SW480 (cell line): ENCODE results near the gene NR4A1.
A peak's percentile ranks its signal among the peaks of the same experiment; 100 is the strongest.

ENCODE experiments used
- DNase-seq: peaks from one replicate; pipeline ENCODE4 v3.0.0-alpha.2; 2016; ENCODE audit warnings: low spot score

Gene NR4A1

GRCh38 chr12:52041695-52042123 lies 9.5 kb upstream of the NR4A1 start:
- DNase-seq = no peak

GRCh38 chr12:52042706-52043385 lies 8.4 kb upstream of the NR4A1 start:
- no peak for DNase-seq

- DNase-seq = no peak
These were observed 7.6 kb upstream of the NR4A1 start for GRCh38 chr12:52043386-52044212.

GRCh38 chr12:52044292-52044983 lies 6.8 kb upstream of the NR4A1 start:
- no peak for DNase-seq

- DNase-seq = no peak
These were observed 5.4 kb upstream of the NR4A1 start for GRCh38 chr12:52045794-52046199.

GRCh38 chr12:52046859-52047258 lies 4.4 kb upstream of the NR4A1 start:
- no peak for DNase-seq

- DNase-seq = no peak
These were observed 2.0 kb upstream of the NR4A1 start for GRCh38 chr12:52049286-52049685.

GRCh38 chr12:52049688-52050087 lies 1.6 kb upstream of the NR4A1 start:
- no peak for DNase-seq

GRCh38 chr12:52050116-52050757 lies 1.0 kb upstream of the NR4A1 start:
- DNase-seq = peak; percentile 24

GRCh38 chr12:52052468-52053186 lies 1.4 kb downstream of the NR4A1 start:
- DNase-seq = peak; percentile 39

GRCh38 chr12:52053536-52054209 lies 2.4 kb downstream of the NR4A1 start:
- no peak for DNase-seq

GRCh38 chr12:52054231-52054832 lies 3.1 kb downstream of the NR4A1 start:
- DNase-seq = no peak

GRCh38 chr12:52054833-52055730 lies 3.8 kb downstream of the NR4A1 start:
- no peak for DNase-seq

GRCh38 chr12:52055731-52056711 lies 4.8 kb downstream of the NR4A1 start:
- no peak for DNase-seq

- no peak for DNase-seq
These were observed 5.8 kb downstream of the NR4A1 start for GRCh38 chr12:52056801-52057637.

GRCh38 chr12:52057638-52058576 lies 6.7 kb downstream of the NR4A1 start:
- DNase-seq = no peak
